Measurements from ENCODE around the gene AKAP7.
"Not testable (repeated sequence)": the region's sequence is repeated elsewhere in the genome, so short reads cannot be mapped to it uniquely, and the experiment has no call there.

AKAP7 gene

GRCh38 chr6:131300826-131301225, 165.6 kb downstream of the AKAP7 start:
- DNase-seq: not testable (repeated sequence)

GRCh38 chr6:131303338-131303930, 168.2 kb downstream of the AKAP7 start:
- DNase-seq: no peak

GRCh38 chr6:131305037-131305850, 170.0 kb downstream of the AKAP7 start:
- DNase-seq: no peak

DNA sequence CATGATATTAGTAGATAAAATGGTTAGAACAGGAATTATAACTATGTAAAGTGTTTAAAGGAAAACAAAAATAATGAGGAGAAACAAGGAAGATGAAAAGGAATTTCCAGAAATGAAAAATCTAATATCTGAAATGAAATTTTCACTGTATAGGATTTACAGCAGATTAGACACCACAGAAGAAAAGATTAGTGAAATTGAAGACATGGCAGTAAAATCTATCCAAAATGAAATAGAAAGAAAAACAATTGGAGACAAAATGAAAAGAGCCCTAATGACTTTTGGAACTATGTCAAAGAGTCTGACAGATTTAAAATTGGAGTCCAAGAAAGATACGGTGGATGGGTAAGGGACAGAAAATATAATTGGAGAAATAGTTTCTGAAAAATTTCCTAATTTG, 174.2 kb downstream of the AKAP7 start:
- DNase-seq: no peak

DNA sequence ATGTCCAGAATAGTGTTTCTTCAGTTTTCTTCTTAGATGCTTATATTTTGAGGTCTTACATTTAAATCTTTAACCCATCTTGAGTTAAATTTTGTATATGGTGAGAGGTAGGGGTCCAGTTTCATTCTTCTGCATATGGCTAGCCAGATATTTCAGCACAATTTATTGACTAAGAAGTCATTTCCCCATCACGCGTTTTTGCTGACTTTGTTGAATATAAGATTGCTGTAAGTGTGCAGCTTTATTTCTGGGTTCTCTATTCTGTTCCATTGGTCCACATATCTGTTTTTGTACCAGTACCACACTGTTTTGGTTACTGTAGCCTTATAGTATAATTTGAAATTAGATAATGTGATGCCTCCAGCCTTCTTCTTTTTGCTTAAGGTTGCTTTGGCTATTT, 179.6 kb downstream of the AKAP7 start:
- DNase-seq: no peak

- DNase-seq: no peak
Observed at GRCh38 chr6:131316654-131317053, 181.4 kb downstream of the AKAP7 start.

DNA sequence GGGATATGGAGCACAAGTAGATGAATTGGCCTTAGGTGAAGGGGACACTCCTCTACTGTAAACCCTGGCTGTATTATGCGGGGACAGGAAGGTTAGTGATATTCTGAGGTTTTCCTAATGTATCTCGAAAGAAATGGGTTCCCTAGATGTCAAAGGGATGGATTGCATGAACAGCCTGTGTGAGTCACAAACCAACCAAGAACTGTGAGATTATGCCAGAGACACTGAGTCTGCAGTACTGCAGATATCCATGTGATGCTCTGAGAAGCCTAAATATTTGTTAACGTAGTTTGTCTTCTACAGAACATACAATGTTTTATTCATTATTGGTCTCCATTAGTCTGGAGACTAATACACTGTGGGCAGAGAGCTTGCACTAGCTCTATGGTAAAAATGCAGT, 182.2 kb downstream of the AKAP7 start:
- no peak for DNase-seq

DNA sequence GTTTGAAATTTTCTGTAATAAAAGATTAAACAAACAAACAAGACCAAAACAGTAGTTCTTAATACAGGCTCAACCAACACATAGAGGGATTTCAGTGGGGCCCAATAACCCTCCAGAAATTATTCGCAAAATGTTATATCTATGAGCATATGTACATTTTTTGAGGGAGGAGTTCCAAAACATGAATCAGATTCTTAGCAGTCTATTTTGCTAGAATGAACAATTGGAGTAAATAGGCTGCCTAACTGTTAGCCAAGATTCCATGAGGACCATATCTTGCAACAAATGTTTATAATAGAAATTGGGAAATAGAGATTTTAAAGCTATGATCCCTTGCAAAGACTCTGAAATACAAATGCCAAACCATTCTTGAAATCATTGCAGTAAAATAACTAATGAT, 186.3 kb downstream of the AKAP7 start:
- DNase-seq: no peak

DNA sequence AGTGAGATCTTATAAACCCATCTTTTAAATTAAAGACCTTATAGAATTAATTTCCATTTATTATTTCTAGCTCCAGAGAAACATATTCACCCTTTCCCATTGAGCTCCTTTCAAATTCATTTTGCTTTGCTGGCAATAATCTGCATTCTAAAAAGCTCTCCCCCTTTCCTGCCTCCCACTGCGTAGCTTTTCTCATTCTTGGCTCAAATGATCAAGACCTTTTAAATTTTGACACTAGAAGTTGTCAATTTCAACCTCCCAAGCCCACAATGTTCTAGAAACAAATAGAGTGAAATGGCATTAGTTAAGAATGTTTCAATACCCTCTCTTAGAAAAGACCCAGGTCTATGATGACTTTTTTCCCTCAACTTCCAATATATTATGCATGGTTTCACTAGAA, 186.9 kb downstream of the AKAP7 start:
- no peak for DNase-seq

GRCh38 chr6:131325669-131326068, 190.4 kb downstream of the AKAP7 start:
- DNase-seq: not testable (repeated sequence)

- not testable (repeated sequence) for DNase-seq
Observed at GRCh38 chr6:131328727-131329126, 193.5 kb downstream of the AKAP7 start.

DNA sequence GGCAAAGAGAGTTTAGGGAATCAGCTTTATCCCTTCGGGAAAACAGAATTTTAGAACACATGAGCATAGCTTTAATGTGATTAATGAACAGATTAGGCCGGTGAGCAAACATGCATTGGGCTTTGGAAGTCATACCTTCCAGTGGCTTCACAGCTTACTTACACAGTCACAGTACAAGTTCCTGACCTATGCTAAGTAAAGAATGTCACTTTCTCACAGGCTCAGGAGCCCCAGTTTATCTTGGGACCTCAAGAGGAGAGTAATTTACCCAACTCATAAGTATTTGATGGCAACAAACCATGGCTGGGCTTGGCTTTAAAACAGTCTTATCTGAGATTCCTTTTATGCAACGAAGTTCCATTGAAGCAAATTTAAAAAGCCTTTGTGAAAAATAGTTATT, 195.9 kb downstream of the AKAP7 start:
- DNase-seq: no peak

GRCh38 chr6:131331873-131332781, 196.9 kb downstream of the AKAP7 start:
- DNase-seq: no peak

Data from activated CD4-positive, alpha-beta T cell treated with anti-CD3 and anti-CD28 coated beads, Interleukin-2, amount 50 U/mL, for 4 hours (primary cell).